CD4-positive, alpha-beta T cell (primary cell): Measurements from ENCODE around the gene GRIN3A. TPM values are rescaled to one million over a fixed set of nuclear protein-coding genes. Genes with fewer than 3 reads are reported as not detected.

Experiments
- ATAC-seq: fragments of 200-7000 bp; cut with Tn5 transposase; one replicate; pipeline ENCODE4 v1.10.0; 2022; ENCODE audit warnings: mild to moderate bottlenecking; ENCODE audit not compliant: poor library complexity
- CTCF ChIA-PET: fragments of 350-600 bp; sonication (Branson Sonifier 250); formaldehyde crosslinking; loops from one replicate; lab custom pipeline; 2021; ENCODE audit warnings: antibody characterized with exemption, inconsistent platforms; lab: Charles Lee
- POLR2A ChIA-PET: fragments of 350-600 bp; sonication (Branson Sonifier 250); formaldehyde crosslinking; loops from one replicate; lab custom pipeline; 2021; ENCODE audit warnings: antibody characterized with exemption, inconsistent platforms; lab: Charles Lee
- DNase-seq, 14 experiments: peaks; one replicate each; pipeline ENCODE4 v3.0.0-alpha.2; 2013 to 2020; ENCODE audit warnings: mixed read lengths in 2 of 14
- H3K27ac ChIP-seq, 2 donors: one replicate each; pipeline versions ENCODE4 v1.5.1 to v1.7.0; 2013; ENCODE audit warnings: low read length in 2 of 2, low read depth in 1 of 2, mild to moderate bottlenecking in 1 of 2
- H3K27me3 ChIP-seq, 2 experiments: 1 replicate in 1 of 2; 2 replicates in 1 of 2; pipeline versions ENCODE4 v1.6.1 to v1.7.0; 2013; ENCODE audit warnings: low read length in 2 of 2, control low read depth in 1 of 2, mild to moderate bottlenecking in 1 of 2, moderate library complexity in 1 of 2; ENCODE audit not compliant: insufficient read depth in 2 of 2, control insufficient read depth in 1 of 2
- H3K36me3 ChIP-seq: one replicate; pipeline ENCODE4 v1.6.1; 2013; ENCODE audit warnings: low read length, control low read depth; ENCODE audit not compliant: insufficient read depth
- H3K4me1 ChIP-seq: one replicate; pipeline ENCODE4 v1.6.1; 2013; ENCODE audit warnings: low read length, control low read depth; ENCODE audit not compliant: insufficient read depth
- H3K4me3 ChIP-seq: one replicate; pipeline ENCODE4 v1.5.1; 2013; ENCODE audit warnings: mild to moderate bottlenecking, low read length, moderate library complexity
- H3K9me3 ChIP-seq, 2 experiments: 1 replicate in 1 of 2; 2 replicates in 1 of 2; pipeline versions ENCODE4 v1.6.1 to v1.7.0; 2013; ENCODE audit warnings: low read length in 2 of 2, mild to moderate bottlenecking in 2 of 2, control low read depth in 1 of 2, moderate library complexity in 1 of 2; ENCODE audit not compliant: control insufficient read depth in 1 of 2, insufficient read depth in 1 of 2
- H3K27ac Mint-ChIP-seq: one replicate; pipeline ENCODE4 v1.8.0; 2020; ENCODE audit warnings: mixed read lengths
- H3K27me3 Mint-ChIP-seq: one replicate; pipeline ENCODE4 v1.8.0; 2021; ENCODE audit warnings: mixed read lengths
- H3K36me3 Mint-ChIP-seq: one replicate; pipeline ENCODE4 v1.8.0; 2021; ENCODE audit warnings: low read depth, mixed read lengths
- H3K4me1 Mint-ChIP-seq: one replicate; pipeline ENCODE4 v1.8.0; 2021; ENCODE audit warnings: low read depth, mixed read lengths
- H3K4me3 Mint-ChIP-seq: one replicate; pipeline ENCODE4 v1.8.0; 2020; ENCODE audit warnings: mild to moderate bottlenecking, mixed read lengths
- H3K9me3 Mint-ChIP-seq: one replicate; pipeline ENCODE4 v1.8.0; 2020; ENCODE audit warnings: mixed read lengths
- intact Hi-C, 2 experiments: fragments of 100-400 bp; cut with DNase I in 1 of 2; cut with micrococcal nuclease in 1 of 2; formaldehyde crosslinking; loops; one replicate each; pipeline versions ENCODE4 v1.15.1 to v1.9.0; 2023 to 2025; cut with DNase I, micrococcal nuclease
- polyA plus RNA-seq, 2 donors: library from polyadenylated mRNA; unstranded; fragments of 120-200 nt; gene quantifications; one replicate each; pipeline ENCODE4 v1.2.1, GENCODE V29; 2013
- total RNA-seq, 174 experiments: library from RNA in 2 of 174; stranded (reverse) in 2 of 174; gene quantifications; one replicate each; pipeline ENCODE4 v1.2.3 and lab custom pipeline; 2021 to 2026
- TF ChIP-seq, protein P1 (sequence below): fragments of 200-600 bp; IDR thresholded peaks from one replicate; pipeline ENCODE4 v1.8.0; 2022; ENCODE audit warnings: antibody characterized with exemption, mild to moderate bottlenecking

Gene GRIN3A
- total RNA-seq, result under 1 TPM in 1 of 2 experiments, not detected in 1; 0.03 TPM
- 0.61 TPM for polyA plus RNA-seq (2013, experiment 1 of 2)
- polyA plus RNA-seq (2013, experiment 2 of 2), result 0.60 TPM
- total RNA-seq (lab: John Stamatoyannopoulos, UW), result 0 to 0.47 (median 0.06) reads per million in 172 experiments

DNA sequence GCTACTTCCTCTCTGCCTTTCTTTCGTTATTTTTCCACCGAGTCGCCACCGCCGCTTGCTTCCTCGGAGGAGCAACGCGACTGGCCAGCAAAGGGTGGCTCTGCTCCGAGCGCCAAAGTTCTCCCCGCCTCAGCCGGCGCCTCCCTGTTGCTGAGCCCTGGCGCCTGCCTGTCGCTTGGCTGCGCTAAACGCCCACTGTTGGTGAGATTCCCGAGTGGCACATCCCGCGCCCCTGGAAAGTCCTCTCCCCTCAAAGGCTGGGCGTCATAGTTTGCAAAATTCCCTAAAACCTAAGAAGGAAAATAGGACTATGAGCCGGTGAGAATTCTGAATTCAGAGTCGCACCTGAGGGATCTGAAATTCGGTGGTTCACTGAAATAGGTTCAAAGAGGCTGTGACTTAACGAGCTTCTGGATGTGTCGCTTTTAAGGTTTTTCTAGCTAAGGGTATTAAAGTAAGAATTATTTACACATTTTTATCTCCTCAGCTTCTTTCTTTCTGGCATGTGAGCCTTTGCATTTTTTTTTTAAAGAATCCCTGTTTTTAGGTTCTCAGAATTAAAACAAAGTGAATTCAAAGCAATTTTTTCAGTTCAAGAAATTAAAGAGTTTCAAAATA is at the start of gene GRIN3A:
Gene GRIN3A (minus strand): TSS at position 82 of the 618 bp plus-strand sequence. CDS start 668 bp downstream, outside the sequence.
- TF ChIP-seq, protein P1, sequence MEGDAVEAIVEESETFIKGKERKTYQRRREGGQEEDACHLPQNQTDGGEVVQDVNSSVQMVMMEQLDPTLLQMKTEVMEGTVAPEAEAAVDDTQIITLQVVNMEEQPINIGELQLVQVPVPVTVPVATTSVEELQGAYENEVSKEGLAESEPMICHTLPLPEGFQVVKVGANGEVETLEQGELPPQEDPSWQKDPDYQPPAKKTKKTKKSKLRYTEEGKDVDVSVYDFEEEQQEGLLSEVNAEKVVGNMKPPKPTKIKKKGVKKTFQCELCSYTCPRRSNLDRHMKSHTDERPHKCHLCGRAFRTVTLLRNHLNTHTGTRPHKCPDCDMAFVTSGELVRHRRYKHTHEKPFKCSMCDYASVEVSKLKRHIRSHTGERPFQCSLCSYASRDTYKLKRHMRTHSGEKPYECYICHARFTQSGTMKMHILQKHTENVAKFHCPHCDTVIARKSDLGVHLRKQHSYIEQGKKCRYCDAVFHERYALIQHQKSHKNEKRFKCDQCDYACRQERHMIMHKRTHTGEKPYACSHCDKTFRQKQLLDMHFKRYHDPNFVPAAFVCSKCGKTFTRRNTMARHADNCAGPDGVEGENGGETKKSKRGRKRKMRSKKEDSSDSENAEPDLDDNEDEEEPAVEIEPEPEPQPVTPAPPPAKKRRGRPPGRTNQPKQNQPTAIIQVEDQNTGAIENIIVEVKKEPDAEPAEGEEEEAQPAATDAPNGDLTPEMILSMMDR, result no peak
- H3K4me3 ChIP-seq, result no peak within 1 kb of the TSS
- no peaks in the 10 kb centered on the region for H3K4me1 Mint-ChIP-seq
- no peaks in the 10 kb centered on the region for H3K4me1 ChIP-seq
- H3K27me3 ChIP-seq, result peaks cover 23 to 50% of the 10 kb centered on the region in 2 experiments
- no peak for DNase-seq
- H3K27me3 Mint-ChIP-seq, result peaks cover 65% of the 10 kb centered on the region
- H3K36me3 ChIP-seq, result no peaks in the 10 kb centered on the region
- ChIA-PET CTCF (no interaction called here), POLR2A (no interaction called here)
- ATAC-seq, result no peak
- H3K27ac Mint-ChIP-seq, result no peak within 1 kb of the TSS
- H3K36me3 Mint-ChIP-seq, result no peaks in the 10 kb centered on the region
- intact Hi-C loops, result no loop called here
- peaks cover 3 to 18% of the 10 kb centered on the region in 2 experiments for H3K9me3 ChIP-seq
- no peak within 1 kb of the TSS for H3K27ac ChIP-seq
- H3K9me3 Mint-ChIP-seq, result no peaks in the 10 kb centered on the region
- no peak within 1 kb of the TSS for H3K4me3 Mint-ChIP-seq

DNA sequence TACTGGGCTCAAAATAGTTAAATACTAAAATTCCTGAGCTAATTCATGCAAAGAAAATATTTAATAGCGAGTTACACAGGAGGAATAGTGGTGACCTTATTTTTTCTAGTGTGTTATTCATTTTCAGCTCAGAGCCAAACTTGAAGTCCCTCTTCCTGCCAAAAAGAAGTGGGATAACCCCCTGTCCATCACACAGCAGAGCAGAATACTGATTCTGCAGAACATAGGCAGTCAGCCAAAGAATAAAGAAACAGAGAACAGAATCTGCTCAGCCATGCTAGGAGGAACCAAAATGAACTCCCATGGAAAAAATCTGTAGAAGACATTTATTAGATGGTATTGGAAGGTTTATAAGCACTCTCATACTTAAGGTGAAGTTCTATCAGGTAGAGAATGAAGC is 49.4 kb upstream of the GRIN3A start:
- Mint-ChIP-seq H3K27me3 (peaks cover 9% of the 10 kb centered on the region), H3K27ac (no peak overlapping the region), H3K4me3 (no peak overlapping the region), H3K36me3 (no peaks in the 10 kb centered on the region), H3K4me1 (no peaks in the 10 kb centered on the region), H3K9me3 (no peaks in the 10 kb centered on the region)
- H3K4me3 ChIP-seq, result no peak overlapping the region
- no peaks in the 10 kb centered on the region for H3K4me1 ChIP-seq
- no peak for DNase-seq
- no peak for ATAC-seq
- POLR2A ChIA-PET, result no interaction called here
- H3K27me3 ChIP-seq, result no peaks in the 10 kb centered on the region
- no peak overlapping the region for H3K27ac ChIP-seq
- intact Hi-C loops, result no loop called here
- TF ChIP-seq, protein P1, result no peak
- CTCF ChIA-PET, result no interaction called here
- H3K9me3 ChIP-seq, result no peaks in the 10 kb centered on the region
- no peaks in the 10 kb centered on the region for H3K36me3 ChIP-seq

- POLR2A ChIA-PET, result no interaction called here
- Mint-ChIP-seq H3K4me3 (no peak overlapping the region), H3K36me3 (no peaks in the 10 kb centered on the region), H3K9me3 (no peaks in the 10 kb centered on the region), H3K27me3 (peaks cover 5% of the 10 kb centered on the region), H3K27ac (no peak overlapping the region), H3K4me1 (no peaks in the 10 kb centered on the region)
- TF ChIP-seq, protein P1, result no peak
- H3K4me3 ChIP-seq, result no peak overlapping the region
- no peaks in the 10 kb centered on the region for H3K36me3 ChIP-seq
- H3K27ac ChIP-seq, result no peak overlapping the region
- H3K27me3 ChIP-seq, result no peaks in the 10 kb centered on the region
- H3K4me1 ChIP-seq, result no peaks in the 10 kb centered on the region
- DNase-seq (no peak), ATAC-seq (no peak)
- CTCF ChIA-PET, result no interaction called here
- intact Hi-C loops, result no loop called here
- peaks cover 0 to 3% of the 10 kb centered on the region in 2 experiments for H3K9me3 ChIP-seq
These were observed 39.9 kb upstream of the GRIN3A start for GRCh38 chr9:101778332-101778731.
